GM12891 (cell line): ENCODE measurements around the gene ARHGAP26.

Experiments
- POLR2A ChIP-seq: IDR thresholded peaks from 2 replicates; pipeline ENCODE4 v1.6.1; 2011; ENCODE audit warnings: low read depth, low read length, control low read depth
- POLR2AphosphoS5 ChIP-seq: IDR thresholded peaks from 2 replicates; pipeline ENCODE4 v1.6.1; 2011; ENCODE audit warnings: low read depth, low read length, control low read depth
- TAF1 ChIP-seq: IDR thresholded peaks from 2 replicates; pipeline ENCODE4 v1.6.1; 2011; ENCODE audit warnings: low read depth, low read length, control low read depth

GRCh38 chr5:142767178-142767577 is 3.0 kb upstream of the ARHGAP26 start:
- TF ChIP-seq POLR2AphosphoS5 (no peak), POLR2A (no peak), TAF1 (no peak)
